Cerebellar nuclear complex (tissue), 1 donor: ENCODE data around the gene TDRD7.
"Not testable (repeated sequence)": the region's sequence is repeated elsewhere in the genome, so short reads cannot be mapped to it uniquely, and the experiment has no call there.

Experiments used
- DNase-seq, 2 experiments: peaks; one replicate each; lab custom pipeline; 2025; lab: John Stamatoyannopoulos, UW

TDRD7 gene

DNA sequence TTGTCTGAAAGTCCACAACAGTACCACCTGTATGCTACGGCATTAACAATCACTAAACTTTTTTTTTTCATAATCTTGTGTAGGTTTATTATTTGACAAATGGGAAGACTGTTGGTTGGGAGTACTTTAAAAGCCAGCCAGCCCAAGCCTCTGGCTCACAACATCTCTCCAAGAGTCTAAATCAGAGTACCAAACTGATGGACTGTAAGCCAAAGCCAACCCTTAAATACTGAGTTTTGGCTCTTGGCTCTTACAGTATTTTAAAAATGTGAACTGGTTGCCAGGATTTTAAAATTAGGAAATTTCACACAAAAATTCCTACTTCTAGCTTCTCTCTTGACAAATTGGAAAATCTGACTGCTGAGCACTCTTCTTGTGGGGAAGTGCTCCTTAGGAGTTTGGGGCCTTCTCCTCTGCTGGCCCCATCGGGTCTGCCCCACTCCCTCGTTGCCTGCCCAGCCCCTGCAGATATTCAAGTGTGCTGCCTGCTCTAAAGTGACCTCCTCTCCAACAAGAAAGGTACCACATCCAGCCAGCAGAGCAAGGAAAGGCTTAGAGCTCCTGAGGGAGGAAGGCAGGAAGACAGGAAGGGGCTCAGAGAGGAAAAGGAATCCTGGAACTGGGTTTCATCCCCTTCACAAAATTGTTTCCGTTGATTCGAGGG, 67.7 kb downstream of the TDRD7 start:
- DNase-seq: no peak

DNA sequence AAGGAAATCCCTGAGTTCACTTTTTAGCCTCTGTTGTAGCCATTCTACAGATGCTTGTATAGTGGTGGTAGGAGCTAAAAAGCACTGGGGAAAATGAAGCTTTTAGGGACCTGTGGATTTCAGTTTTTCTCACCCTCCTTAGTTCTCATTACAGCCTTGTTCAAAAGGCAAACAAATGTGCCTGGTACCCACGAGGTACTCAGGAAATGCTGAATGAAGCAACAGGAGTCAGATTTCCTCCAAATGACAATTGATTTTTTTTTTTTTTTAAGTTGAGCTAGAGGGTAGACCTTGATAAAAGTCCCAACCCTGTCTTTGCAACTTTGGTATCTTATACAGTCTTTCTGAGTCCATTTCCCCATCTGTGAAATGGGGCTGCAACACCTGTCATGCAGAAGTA, 68.3 kb downstream of the TDRD7 start:
- no peak for DNase-seq

DNA sequence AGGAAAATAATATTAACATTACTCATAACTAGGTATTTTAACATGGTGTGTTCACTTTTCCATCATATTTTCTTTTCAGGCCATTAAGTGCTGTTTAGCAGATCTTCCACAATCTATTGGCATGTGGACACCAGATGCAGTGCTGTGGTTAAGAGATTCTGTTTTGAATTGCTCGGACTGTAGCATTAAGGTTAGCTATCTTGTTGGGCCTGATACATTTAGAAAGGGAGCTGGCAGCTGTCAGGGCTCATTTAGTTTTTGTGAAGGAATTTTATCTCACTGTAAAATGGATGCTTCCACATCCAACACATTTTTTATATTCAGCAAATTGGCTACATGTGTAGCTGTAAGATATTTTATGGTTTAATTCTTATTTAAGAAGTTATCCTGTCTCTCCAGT, 68.9 kb downstream of the TDRD7 start:
- no peak for DNase-seq

DNA sequence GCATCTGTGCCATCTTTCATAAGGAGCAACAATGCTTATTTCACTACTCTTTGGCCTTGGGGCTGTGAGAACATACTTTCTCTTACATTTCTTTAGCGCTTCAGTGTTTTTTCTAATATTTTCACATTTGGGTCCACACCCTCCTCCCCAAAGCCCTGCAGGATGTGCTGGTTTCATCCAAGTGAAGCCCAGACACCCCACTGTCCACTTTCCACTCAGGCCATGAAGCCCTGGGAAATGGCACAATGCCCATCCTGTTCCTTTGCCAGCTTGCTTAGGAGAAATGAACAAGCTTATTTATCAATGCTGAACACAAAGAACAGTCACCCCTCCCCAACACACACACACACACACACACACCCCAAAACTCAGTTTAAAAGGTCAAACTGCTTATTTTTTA, 72.2 kb downstream of the TDRD7 start:
- DNase-seq: no peak

DNA sequence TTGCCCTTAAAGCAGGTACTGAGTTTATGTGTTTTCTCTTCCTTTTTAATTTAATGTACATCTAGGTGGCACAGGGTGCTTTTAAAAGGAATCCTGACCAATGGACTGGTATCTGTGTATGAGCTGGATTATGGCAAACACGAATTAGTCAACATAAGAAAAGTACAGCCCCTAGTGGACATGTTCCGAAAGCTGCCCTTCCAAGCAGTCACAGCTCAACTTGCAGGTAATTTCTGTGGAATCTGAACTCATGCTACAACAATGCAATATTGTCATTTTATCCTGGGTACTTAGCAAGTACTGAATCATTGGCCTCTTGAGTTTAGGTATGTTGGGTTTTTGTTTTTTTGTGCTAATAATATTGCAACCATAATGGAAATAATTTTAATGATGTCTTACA, 75.2 kb downstream of the TDRD7 start:
- no peak for DNase-seq

DNA sequence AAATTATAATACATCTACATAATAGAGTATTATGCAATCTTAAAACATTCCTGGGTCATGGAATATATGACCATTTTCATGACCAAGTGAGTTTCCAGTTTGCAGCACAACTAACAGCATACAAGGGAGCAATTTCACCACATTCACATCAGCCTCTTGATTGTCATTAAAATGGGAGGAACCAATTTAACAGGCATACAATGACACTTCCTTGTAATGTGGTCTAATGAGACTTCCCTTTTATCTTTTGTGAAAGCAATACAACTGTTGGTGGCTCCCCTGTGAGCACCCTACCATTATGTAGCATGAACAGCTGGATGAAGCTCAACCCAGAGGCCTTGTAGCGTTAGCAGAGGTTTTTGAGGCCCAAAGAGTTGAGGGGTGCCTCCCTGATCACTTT, 76.0 kb downstream of the TDRD7 start:
- DNase-seq: no peak

DNA sequence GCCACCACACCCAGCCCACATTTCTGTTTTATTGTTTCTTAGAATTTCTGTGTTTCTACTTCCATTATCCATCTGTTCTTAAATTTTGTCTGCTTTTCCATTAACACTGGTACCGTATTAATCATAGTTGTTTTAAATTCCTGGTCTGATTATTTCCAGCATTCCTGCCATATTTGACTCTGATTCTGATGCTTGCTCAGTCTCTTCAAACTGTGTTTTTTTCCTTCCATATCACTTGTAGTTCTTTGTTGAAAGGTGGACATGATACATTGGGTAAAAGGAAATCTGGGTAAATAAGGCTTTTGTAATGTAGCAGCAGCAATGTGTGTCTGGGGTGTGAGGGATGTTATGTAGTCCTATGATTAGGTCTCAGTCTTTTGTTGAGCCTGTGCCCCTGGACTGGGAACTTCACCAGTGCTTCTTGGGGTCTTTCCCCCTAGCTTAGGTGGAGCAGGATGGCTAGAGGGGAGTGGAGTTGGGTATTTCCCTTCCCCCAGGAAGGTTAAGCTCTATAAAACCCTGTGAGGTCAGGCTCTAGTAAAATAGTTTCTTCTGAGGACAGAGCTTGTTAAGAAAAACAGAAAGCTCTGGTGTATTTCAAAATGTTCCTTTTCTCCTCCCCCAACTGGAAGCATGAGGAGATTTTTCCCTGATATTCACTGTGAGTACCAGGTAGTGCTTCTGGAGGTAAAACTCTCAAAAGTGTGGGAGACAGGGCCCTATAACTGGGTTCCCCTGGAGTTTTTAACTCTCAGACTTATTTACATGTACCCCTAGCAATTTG, 79.5 kb downstream of the TDRD7 start:
- DNase-seq: no peak

DNA sequence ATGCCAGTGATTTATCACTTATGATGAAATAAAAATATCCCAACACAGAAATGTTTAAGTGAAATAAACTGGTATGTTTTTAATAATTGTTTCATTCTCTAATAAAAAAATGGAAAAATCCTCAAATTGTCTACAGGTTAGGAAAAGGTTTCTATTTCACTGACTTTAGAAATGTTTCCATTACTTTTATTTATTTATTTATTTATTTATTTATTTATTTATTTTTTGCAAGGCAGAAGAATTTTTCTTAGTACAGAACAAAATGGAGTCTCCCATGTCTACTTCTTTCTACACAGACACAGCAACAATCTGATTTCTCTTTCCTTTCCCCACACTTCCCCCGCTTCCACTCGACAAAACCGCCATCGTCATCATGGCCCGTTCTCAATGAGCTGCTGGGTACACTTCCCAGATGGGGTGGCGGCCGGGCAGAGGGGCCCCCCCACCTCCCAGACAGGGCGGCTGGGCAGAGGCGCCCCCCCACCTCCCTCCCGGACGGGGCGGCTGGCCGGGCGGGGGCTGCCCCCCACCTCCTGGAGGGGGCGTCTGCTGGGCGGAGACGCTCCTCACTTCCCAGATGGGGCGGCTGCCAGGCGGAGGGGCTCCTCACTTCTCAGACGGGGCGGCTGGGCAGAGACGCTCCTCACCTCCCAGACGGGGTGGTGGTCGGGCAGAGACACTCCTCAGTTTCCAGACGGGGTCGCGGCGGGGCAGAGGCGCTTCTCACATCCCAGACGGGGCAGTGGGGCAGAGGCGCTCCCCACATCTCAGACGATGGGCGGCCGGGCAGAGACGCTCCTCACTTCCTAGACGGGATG, 85.9 kb downstream of the TDRD7 start:
- DNase-seq: not testable (repeated sequence)

DNA sequence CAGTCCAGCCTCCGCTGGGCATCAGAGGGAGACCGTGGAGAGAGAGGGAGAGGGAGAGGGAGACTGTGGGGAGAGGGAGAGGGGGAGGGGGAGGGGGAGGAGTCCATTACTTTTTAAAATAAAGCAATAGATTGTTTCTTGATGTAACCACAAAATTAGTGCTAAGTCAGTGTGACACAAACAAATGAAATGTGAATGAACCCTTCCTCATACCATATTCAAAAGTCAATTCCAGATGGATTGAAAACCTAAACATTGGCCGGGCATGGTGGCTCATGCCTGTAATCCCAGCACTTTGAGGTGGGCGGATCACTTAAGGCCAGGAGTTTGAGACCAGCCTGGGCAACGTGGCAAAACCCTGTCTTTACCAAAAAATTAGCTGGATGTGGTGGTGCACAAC, 87.0 kb downstream of the TDRD7 start:
- DNase-seq: not testable (repeated sequence)

DNA sequence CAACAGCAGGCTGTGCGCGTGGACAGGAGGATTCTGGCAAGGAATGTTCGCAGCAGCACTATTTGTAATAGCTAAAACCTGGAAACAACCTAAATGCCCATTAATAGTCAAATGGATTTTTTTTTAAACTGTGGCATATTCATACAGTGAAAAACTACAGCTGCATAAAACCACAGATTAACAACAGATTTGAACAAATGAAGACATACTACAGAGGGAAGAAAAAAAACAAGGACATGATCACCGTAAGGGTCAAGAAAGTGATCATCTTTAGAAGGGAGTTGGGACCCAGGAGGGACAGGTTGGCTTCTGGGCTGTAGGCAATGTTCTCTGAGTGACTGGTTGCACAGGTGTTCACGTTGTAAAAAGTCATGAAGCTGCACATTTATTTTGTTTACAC, 88.4 kb downstream of the TDRD7 start:
- no peak for DNase-seq

DNA sequence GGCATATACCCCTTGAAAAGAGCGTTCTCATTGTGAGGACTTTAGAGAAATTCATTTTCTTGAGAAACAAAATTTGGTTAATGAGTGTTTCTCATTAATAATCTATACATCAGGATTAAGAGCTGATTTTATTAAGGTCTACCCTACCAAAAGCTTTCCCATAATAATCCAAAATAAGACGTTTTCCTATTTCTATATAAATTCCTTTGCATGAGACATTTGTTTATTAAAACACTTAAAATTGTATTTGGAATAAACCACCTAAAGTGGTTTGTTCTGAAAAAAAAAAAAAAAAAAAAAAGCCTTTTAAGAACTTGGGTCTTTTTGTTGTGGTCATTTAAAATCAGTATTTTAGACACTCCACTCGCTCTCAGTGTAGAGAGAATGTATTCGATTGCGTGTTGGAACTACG, 88.9 kb downstream of the TDRD7 start:
- DNase-seq: no peak

DNA sequence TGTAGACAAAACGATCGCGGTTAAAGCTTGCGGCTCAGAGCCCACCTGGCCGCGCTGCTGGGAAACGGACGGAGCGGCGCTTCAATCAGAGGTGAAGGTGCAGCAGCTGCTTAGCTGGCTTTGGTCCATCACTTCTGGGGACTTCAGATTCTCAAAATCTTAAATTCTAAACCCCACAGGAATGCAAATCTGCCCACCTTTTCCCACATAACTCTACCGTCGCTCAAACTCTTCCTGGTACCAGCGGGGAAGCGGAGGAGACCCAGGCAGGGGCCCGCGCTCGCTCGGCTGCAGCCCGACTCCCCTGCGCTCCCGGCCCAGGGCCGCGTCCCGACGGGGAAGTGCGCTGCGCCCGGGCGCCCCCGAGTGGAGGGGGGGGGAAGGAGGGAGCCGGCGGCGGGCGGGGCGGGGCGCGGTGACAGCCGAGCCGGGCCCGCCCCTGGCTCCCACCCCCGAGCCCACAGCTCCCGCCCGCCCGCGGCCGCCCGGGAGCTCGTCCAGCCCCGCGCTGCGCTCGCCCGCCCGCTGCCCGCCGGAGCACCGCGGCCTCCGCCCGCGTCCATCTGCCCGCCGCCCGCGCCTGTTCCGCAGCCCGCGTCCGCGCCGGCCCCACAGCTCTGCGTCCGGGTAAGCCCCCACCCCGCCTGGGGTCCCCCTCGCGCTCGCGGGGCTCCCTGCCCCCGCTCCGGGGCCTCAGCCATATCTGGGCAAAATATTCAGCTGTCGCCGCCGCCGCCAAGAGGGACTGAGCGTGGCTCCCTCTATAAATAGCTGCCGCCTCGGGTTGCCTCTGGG, 89.5 kb downstream of the TDRD7 start, which contains the start of gene TMOD1:
TMOD1 (plus strand) TSS at position 490 of the 795 bp plus-strand sequence. CDS start 22,523 bp downstream, outside the sequence.
- no peak for DNase-seq

DNA sequence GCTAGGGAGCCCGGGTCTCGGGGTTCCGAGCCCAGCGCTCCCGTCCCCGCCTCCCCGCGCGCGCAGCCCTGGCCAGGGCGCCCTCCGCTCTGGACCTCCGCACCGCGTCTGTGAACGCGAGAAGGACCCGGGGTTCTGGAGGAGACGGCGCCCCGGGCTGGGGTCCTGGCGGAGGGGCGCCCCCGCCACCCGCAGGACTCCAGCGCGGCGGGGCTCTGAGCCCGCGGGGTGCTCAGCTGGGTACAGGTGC, 90.0 kb downstream of the TDRD7 start:
- DNase-seq: no peak

DNA sequence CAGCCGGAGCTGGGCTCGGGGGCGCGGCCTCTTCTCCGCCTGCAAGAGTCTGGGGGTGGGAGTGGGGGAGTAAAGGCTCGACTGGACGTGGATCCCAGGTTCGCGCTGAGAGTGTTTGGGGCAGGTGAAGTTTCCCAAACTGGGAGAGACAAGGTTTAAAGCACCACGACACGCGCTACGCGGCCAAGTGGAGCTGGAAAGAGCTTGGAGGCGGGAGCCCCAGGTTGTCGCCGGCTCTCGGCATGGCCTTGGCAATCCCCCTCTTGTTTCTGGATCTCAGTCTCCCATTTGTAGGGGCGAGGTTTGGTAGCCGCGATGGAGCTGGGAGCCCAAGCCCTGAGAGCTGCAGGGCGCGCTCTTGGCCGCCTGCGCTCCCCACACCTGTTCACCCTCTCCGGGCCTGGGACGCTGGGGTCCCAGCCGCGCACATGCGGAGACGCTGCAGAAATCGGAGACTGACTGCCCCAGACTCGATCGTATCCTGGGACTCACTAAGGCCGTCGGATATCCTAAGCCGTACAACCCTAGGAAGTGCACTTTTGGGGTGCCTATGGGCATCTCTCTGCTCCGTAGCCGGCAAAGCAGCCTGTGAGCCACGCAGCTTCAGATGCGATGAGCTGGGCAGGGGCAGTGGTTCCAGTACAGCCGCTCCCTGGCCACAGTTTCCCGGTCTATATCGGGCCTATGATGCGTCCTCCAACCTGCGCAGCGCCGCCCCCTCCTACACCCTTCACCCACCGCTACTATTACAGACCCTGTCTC, 90.5 kb downstream of the TDRD7 start:
- no peak for DNase-seq

DNA sequence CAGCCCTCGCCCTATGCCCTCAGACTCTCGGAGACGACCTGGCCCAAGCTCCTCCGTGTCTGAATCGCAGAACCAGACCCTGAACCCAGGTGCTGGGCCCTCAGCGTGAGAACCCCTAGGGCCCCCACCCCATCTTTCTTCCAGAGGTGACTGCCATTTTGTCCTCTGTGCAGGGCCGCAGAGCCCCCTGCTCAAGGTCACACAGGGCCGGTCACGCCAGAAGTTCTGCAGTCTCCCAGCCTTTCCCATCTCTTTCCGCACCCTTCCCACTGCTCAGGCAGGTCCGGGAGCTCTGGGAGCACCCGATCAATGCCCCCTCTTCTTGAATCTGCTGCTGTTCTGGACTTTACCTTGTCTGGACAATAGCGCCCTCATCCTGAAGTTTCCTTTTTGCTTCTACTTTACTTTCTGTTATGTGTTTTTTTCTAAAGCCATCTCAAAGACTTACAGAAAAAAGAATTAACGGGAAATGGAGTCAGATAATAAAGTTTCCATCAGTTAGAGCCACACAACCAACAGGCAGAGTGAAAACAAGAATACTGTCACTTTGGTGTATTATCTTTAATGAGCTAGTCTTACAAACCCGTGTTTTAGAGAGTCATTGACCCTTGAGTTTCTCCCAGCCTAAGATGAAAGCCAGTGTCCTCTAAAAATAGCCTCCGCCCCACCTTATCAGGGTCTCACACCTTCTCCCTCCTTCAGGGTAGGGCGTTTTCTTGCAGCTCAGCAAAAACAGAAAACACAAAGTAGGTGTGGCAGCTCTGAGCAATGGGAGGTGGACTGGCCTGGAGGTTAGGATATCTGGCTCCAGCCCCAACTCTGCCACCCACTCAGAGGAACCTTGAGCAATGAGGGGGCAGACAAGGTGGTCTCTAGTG, 91.3 kb downstream of the TDRD7 start:
- no peak for DNase-seq

DNA sequence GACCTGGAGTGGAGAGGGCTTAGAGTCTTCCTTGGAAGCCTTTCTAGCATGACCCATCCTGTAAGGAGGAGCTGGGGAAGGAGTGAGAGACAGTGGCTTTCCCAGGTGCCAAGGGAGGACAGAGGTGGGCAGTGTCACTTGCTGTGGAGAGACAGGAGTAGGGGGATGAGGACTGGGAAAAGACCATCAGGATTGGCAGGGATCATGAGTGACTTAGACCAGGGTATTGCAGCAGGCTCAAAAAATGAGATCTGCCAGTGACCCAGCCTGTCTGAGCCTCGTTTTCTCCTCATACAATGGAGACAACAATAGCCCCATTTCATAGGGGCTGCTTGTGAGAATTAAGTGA, 91.9 kb downstream of the TDRD7 start:
- DNase-seq: no peak

DNA sequence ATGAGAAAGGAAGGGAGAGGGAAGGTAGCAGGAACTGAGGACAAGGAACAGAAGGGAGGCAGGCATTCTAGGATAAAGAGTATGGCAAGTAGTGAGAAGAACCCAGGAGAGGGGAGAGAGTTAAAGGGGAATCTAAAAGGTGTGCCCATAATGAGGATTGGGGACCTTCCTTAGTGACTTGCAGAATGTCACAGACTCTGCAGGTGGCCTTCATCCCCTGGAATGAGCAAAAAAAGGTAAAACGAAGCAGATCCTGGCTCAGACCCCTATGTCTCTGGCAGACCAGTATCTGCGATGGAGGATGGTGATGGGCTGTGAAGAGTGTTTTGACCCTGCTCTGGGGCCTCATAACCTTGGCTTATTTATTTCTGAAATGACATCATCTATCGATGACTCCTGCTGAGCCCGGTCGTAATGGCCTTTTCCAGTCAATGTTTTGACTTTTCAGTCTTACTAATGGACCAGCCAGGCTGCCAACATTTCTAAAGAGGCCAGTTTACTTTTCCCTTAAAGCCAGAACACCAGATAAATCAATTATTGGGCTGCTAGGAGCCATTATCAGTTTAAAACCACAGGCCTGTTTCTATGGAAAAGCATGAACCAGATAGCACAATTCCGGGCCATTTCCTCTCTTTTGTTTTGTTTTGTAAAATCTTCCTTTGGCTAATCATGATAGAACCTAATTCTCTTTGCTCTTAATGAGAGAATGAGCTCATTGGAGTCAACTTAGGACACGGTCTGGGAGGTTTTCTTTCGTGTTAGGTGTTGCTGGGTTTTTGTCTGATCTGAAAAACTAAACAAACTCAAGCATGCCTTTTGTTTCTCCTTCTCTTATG, 92.7 kb downstream of the TDRD7 start:
- no peak for DNase-seq

DNA sequence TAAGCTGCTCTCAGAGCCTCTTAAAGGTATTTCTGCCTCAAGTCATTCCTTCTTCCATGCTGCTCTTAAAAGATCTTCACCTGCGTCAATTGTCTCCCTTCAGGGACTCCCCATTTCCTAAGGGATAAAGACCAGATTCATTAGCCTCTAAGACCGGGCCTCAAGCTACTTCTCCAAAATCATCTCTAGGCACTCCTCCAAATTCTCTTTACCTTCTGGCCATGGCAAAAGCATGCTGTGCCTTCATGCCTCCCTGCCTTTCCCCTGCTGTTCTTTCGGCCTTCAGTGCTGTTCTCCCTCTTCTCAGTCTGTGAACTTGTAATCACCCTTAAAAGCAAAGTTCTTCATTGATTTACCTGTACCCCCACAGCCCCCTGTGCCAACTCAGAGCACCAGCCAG, 93.9 kb downstream of the TDRD7 start:
- DNase-seq: peak in 1 of 2 experiments; percentile 82

DNA sequence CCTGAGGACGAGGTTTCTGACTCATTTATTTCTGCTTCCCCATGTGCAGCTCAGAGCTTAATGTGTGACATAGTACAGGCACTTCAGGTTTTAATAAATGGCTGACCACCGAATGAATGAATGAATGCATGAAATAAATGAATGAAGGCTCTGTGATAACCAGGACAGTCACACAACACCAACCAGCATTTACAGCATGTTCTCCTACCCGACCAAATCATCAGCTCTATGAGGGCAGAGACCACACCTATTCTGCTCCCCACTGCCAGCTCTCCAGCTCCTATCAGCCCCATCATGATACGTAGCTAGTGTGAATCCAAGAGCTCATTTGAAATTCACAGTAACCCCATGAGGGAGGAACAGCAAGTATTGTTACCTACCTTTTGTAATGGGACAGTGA, 94.4 kb downstream of the TDRD7 start:
- DNase-seq: no peak

DNA sequence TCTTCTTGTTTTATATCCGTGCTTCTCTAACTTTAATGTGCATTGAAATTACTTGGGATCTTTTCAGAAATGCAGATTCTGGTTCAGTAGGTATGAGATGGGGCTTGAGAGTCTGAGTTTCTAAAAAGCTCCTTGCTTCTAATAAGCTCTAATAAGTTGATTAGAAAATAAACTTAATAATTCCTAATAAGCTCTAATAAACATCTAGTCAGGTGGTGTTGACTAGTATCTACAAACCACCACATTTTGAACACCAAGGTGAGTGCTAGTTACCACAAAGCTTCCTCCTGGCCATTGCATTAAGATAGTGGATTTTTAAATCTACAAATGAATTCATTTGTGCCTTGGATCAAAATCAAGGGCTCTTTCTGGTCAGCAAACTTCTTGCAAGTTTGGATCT, 94.9 kb downstream of the TDRD7 start:
- DNase-seq: no peak
